Keratinocyte (primary cell): Measurements from ENCODE around the gene KIAA0825. TPM values are rescaled to one million over a fixed set of nuclear protein-coding genes. Genes with fewer than 3 reads are reported as not detected.

Experiments used
- DNase-seq: peaks from one replicate; pipeline ENCODE4 v3.0.0-alpha.2; 2011; ENCODE audit warnings: low read depth, missing footprints, low spot score
- FAIRE-seq: peaks from 2 replicates; lab custom pipeline; 2011; peaks lifted over from hg19 to GRCh38; lab: Jason Lieb, UNC
- H2AFZ ChIP-seq: 2 replicates; pipeline ENCODE4 v1.6.0; 2012; ENCODE audit warnings: low read length, control low read depth, inconsistent platforms; ENCODE audit not compliant: control insufficient read depth
- H3K27ac ChIP-seq: 2 replicates; pipeline ENCODE4 v1.5.1; 2011; ENCODE audit warnings: low read length; ENCODE audit not compliant: control insufficient read depth, insufficient read depth
- H3K27me3 ChIP-seq: 3 replicates; pipeline ENCODE4 v1.6.0; 2011; ENCODE audit warnings: low read length; ENCODE audit not compliant: control insufficient read depth, insufficient read depth; ENCODE audit errors: extremely low read depth
- H3K36me3 ChIP-seq, 2 experiments: 2 replicates in 1 of 2; 3 replicates in 1 of 2; pipeline ENCODE4 v1.5.1; 2011; ENCODE audit warnings: low read length in 2 of 2, mild to moderate bottlenecking in 1 of 2; ENCODE audit not compliant: control insufficient read depth in 2 of 2, insufficient read depth in 2 of 2; ENCODE audit errors: extremely low read depth in 1 of 2
- H3K4me1 ChIP-seq: 3 replicates; pipeline ENCODE4 v1.5.1; 2011; ENCODE audit warnings: low read length; ENCODE audit not compliant: control insufficient read depth, insufficient read depth; ENCODE audit errors: extremely low read depth
- H3K4me2 ChIP-seq: 3 replicates; pipeline ENCODE4 v1.6.0; 2011; ENCODE audit warnings: low read depth, low read length; ENCODE audit not compliant: control insufficient read depth, insufficient read depth; ENCODE audit errors: extremely low read depth
- H3K4me3 ChIP-seq, 3 experiments: fragments of 200-600 bp in 1 of 3; sonication (generic) in 1 of 3; 2 replicates in 2 of 3; 3 replicates in 1 of 3; pipeline ENCODE4 v1.5.1; 2011 to 2016; ENCODE audit warnings: low read length in 3 of 3, mild to moderate bottlenecking in 3 of 3, control low read depth in 2 of 3, inconsistent platforms in 1 of 3, low read depth in 1 of 3, mixed read lengths in 1 of 3, mixed run types in 1 of 3, moderate library complexity in 1 of 3; ENCODE audit not compliant: control insufficient read depth in 2 of 3, insufficient read depth in 2 of 3; ENCODE audit errors: extremely low read depth in 1 of 3
- H3K79me2 ChIP-seq: 2 replicates; pipeline ENCODE4 v1.6.0; 2012; ENCODE audit warnings: low read length; ENCODE audit not compliant: control insufficient read depth, insufficient read depth
- H3K9ac ChIP-seq: 3 replicates; pipeline ENCODE4 v1.6.0; 2011; ENCODE audit warnings: low read length; ENCODE audit not compliant: control insufficient read depth, insufficient read depth; ENCODE audit errors: extremely low read depth
- H3K9me1 ChIP-seq: 3 replicates; pipeline ENCODE4 v1.6.0; 2011; ENCODE audit warnings: low read length; ENCODE audit not compliant: control insufficient read depth, insufficient read depth; ENCODE audit errors: extremely low read depth
- H3K9me3 ChIP-seq: 2 replicates; pipeline ENCODE4 v1.5.1; 2012; ENCODE audit warnings: low read depth, low read length; ENCODE audit not compliant: control insufficient read depth
- H4K20me1 ChIP-seq: 3 replicates; pipeline ENCODE4 v1.6.0; 2011; ENCODE audit warnings: low read length; ENCODE audit not compliant: control insufficient read depth, insufficient read depth; ENCODE audit errors: extremely low read depth
- CTCF ChIP-seq, 3 experiments: IDR thresholded peaks in 1 of 3; conservative IDR thresholded peaks in 1 of 3; optimal IDR thresholded peaks in 1 of 3; 2 replicates in 2 of 3; 3 replicates in 1 of 3; pipeline versions ENCODE3 to v1.5.1; 2011; ENCODE audit warnings: low read length in 3 of 3, mild to moderate bottlenecking in 3 of 3, moderate library complexity in 2 of 3, control low read depth in 1 of 3, inconsistent platforms in 1 of 3; ENCODE audit not compliant: insufficient read depth in 2 of 3; ENCODE audit errors: extremely low read depth in 1 of 3
- EZH2 ChIP-seq: IDR thresholded peaks from one replicate; pipeline ENCODE4 v1.6.1; 2012; ENCODE audit warnings: inconsistent platforms, mild to moderate bottlenecking, low read length, moderate library complexity
- dilution Hi-C: fragments of 300-500 bp; cut with MboI; formaldehyde crosslinking; loops from one replicate; pipeline ENCODE4 v1.7.0; 2020; ENCODE audit warnings: low sequenced_read_pairs; ENCODE audit not compliant: extremely low pct_ligation_motif_present
- polyA plus RNA-seq, 5 experiments: library from polyadenylated mRNA; depleted of rRNA in 3 of 5; stranded (reverse) in 3 of 5; stranded (forward) in 1 of 5; unstranded in 1 of 5; fragments of >200 nt; gene quantifications; 1 replicate in 1 of 5; 2 replicates in 3 of 5; 3 replicates in 1 of 5; pipeline versions ENCODE4 v1.2.1 to v1.2.3, GENCODE V29; 2011 to 2012; ENCODE audit warnings: missing spikeins in 2 of 5, low read depth in 1 of 5, low replicate concordance in 1 of 5

The KIAA0825 gene
- polyA plus RNA-seq, 1 donor (not counting 4 experiments of a cell fraction or from before 2014, with no cell fraction given), result 1.2 TPM

GRCh38 chr5:94442991-94443390 lies 175.4 kb downstream of the KIAA0825 start:
- Histone ChIP-seq H3K36me3 (no peaks in the 10 kb centered on the region), H3K9me3 (no peaks in the 10 kb centered on the region), H3K9ac (no peak overlapping the region), H4K20me1 (no peaks in the 10 kb centered on the region), H3K9me1 (no peaks in the 10 kb centered on the region), H3K79me2 (no peaks in the 10 kb centered on the region), H2AFZ (no peak overlapping the region), H3K27ac (no peak overlapping the region), H3K4me3 (no peak overlapping the region), H3K4me2 (no peak overlapping the region), H3K4me1 (no peaks in the 10 kb centered on the region), H3K27me3 (no peaks in the 10 kb centered on the region)
- TF ChIP-seq CTCF (optimal IDR thresholded peaks at IDR 0.05 in 1 of 3, IDR thresholded peaks at IDR 0.05 in 1 of 3, conservative IDR thresholded peaks at IDR 0.05 in 1 of 3; ENCODE audit: extremely low read depth in 1 of 3, insufficient read depth in 2 of 3, low read length in 3 of 3) (no peak), EZH2 (no peak)
- dilution Hi-C loops, result no loop called here
- no peak for DNase-seq
- no peak for FAIRE-seq

- DNase-seq (no peak), FAIRE-seq (no peak)
- H3K4me1 ChIP-seq, result no peaks in the 10 kb centered on the region
- no peaks in the 10 kb centered on the region for H3K27me3 ChIP-seq
- TF ChIP-seq CTCF (optimal IDR thresholded peaks at IDR 0.05 in 1 of 3, IDR thresholded peaks at IDR 0.05 in 1 of 3, conservative IDR thresholded peaks at IDR 0.05 in 1 of 3; ENCODE audit: extremely low read depth in 1 of 3, insufficient read depth in 2 of 3, low read length in 3 of 3) (no peak), EZH2 (no peak)
- no peak overlapping the region for H2AFZ ChIP-seq
- H3K4me3 ChIP-seq, result no peak overlapping the region
- no peaks in the 10 kb centered on the region for H3K36me3 ChIP-seq
- H3K9me3 ChIP-seq, result no peaks in the 10 kb centered on the region
- no peak overlapping the region for H3K27ac ChIP-seq
- dilution Hi-C loops, result no loop called here
- no peaks in the 10 kb centered on the region for H3K79me2 ChIP-seq
- H3K9me1 ChIP-seq, result no peaks in the 10 kb centered on the region
- no peak overlapping the region for H3K4me2 ChIP-seq
- H3K9ac ChIP-seq, result no peak overlapping the region
- H4K20me1 ChIP-seq, result no peaks in the 10 kb centered on the region
Observed at GRCh38 chr5:94442076-94442475, 176.3 kb downstream of the KIAA0825 start.
